WTC11 (cell line): Measurements from ENCODE around the gene RHOJ.

Experiments used
- CBFB ChIP-seq: sonication (generic); formaldehyde crosslinking; IDR thresholded peaks from 2 replicates; pipeline ENCODE4 v1.8.1; 2022; ENCODE audit warnings: mild to moderate bottlenecking, low read depth, missing genetic modification reagents
- KAT7 ChIP-seq: sonication (generic); formaldehyde crosslinking; IDR thresholded peaks from 2 replicates; pipeline ENCODE4 v1.8.1; 2023; ENCODE audit warnings: missing genetic modification reagents, mild to moderate bottlenecking, borderline replicate concordance
- NR1H2 ChIP-seq: sonication (generic); formaldehyde crosslinking; IDR thresholded peaks from 2 replicates; pipeline ENCODE4 v1.9.0; 2021; ENCODE audit warnings: mild to moderate bottlenecking, moderate library complexity, missing genetic modification reagents
- TEAD4 ChIP-seq: sonication (generic); formaldehyde crosslinking; IDR thresholded peaks from 2 replicates; pipeline ENCODE4 v1.8.0; 2022; ENCODE audit warnings: mild to moderate bottlenecking, missing genetic modification reagents
- TP53 ChIP-seq: sonication (generic); formaldehyde crosslinking; IDR thresholded peaks from 2 replicates; pipeline ENCODE4 v1.8.1; 2023; ENCODE audit warnings: mild to moderate bottlenecking, missing genetic modification reagents
- ZNF263 ChIP-seq: sonication (generic); formaldehyde crosslinking; IDR thresholded peaks from 2 replicates; pipeline ENCODE4 v1.8.1; 2022; ENCODE audit warnings: low read depth, mild to moderate bottlenecking, moderate library complexity, missing genetic modification reagents
- TF ChIP-seq, protein P1 (sequence below): fragments of 200-600 bp; IDR thresholded peaks from 2 replicates; pipeline ENCODE4 v1.8.0; 2022; ENCODE audit warnings: antibody characterized with exemption
- TF ChIP-seq, protein P2 (sequence below): sonication (generic); formaldehyde crosslinking; IDR thresholded peaks from 2 replicates; pipeline ENCODE4 v1.8.1; 2023; ENCODE audit warnings: mild to moderate bottlenecking, missing genetic modification reagents, moderate library complexity
- TF ChIP-seq, protein P3 (sequence below): sonication (generic); formaldehyde crosslinking; IDR thresholded peaks from 2 replicates; pipeline ENCODE4 v1.8.0; 2022; ENCODE audit warnings: mild to moderate bottlenecking, missing genetic modification reagents
- TF ChIP-seq, protein P4 (sequence below): sonication (generic); formaldehyde crosslinking; IDR thresholded peaks from 2 replicates; pipeline ENCODE4 v1.8.1; 2023; ENCODE audit warnings: mild to moderate bottlenecking, moderate library complexity, missing genetic modification reagents
- TF ChIP-seq, protein P5 (sequence below): sonication (generic); formaldehyde crosslinking; IDR thresholded peaks from 2 replicates; pipeline ENCODE4 v1.8.1; 2023; ENCODE audit warnings: mild to moderate bottlenecking, missing genetic modification reagents, moderate library complexity
- TF ChIP-seq, protein P6 (sequence below): sonication (generic); formaldehyde crosslinking; conservative IDR thresholded peaks from 2 replicates; pipeline ENCODE4 v1.8.1; 2022; ENCODE audit warnings: mild to moderate bottlenecking, missing genetic modification reagents
- TF ChIP-seq, protein P7 (sequence below): sonication (generic); formaldehyde crosslinking; IDR thresholded peaks from 2 replicates; pipeline ENCODE4 v1.8.0; 2022; ENCODE audit warnings: mild to moderate bottlenecking, missing genetic modification reagents

DNA sequence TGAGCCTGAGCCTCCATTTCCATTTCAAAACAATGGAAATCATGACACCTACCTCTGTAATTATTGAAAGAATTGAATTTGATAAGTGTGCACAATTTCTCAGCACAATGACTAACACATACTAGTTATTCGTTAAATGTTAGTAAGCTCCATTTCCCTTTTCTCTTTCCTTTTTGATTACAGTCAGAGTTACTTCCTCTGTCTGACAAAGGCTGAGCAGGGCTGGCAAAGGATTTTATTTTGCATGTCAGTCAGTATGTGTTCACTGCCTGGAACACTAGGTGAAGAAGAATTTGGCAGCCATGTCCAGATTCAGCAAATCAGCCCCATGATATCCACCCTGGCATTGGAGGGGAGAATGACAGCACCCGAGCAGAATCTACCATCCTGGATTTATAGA lies 12.2 kb upstream of the RHOJ start:
- TF ChIP-seq, protein P1, sequence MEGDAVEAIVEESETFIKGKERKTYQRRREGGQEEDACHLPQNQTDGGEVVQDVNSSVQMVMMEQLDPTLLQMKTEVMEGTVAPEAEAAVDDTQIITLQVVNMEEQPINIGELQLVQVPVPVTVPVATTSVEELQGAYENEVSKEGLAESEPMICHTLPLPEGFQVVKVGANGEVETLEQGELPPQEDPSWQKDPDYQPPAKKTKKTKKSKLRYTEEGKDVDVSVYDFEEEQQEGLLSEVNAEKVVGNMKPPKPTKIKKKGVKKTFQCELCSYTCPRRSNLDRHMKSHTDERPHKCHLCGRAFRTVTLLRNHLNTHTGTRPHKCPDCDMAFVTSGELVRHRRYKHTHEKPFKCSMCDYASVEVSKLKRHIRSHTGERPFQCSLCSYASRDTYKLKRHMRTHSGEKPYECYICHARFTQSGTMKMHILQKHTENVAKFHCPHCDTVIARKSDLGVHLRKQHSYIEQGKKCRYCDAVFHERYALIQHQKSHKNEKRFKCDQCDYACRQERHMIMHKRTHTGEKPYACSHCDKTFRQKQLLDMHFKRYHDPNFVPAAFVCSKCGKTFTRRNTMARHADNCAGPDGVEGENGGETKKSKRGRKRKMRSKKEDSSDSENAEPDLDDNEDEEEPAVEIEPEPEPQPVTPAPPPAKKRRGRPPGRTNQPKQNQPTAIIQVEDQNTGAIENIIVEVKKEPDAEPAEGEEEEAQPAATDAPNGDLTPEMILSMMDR = no peak
- TF ChIP-seq, protein P2, sequence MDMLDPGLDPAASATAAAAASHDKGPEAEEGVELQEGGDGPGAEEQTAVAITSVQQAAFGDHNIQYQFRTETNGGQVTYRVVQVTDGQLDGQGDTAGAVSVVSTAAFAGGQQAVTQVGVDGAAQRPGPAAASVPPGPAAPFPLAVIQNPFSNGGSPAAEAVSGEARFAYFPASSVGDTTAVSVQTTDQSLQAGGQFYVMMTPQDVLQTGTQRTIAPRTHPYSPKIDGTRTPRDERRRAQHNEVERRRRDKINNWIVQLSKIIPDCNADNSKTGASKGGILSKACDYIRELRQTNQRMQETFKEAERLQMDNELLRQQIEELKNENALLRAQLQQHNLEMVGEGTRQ (CRISPR knock-in tag) = no peak
- TF ChIP-seq KAT7 (CRISPR knock-in tag) (no peak), TP53 (CRISPR knock-in tag) (no peak), ZNF263 (CRISPR knock-in tag) (no peak), TEAD4 (no peak), CBFB (no peak), NR1H2 (CRISPR knock-in tag) (no peak)
- TF ChIP-seq, protein P3, sequence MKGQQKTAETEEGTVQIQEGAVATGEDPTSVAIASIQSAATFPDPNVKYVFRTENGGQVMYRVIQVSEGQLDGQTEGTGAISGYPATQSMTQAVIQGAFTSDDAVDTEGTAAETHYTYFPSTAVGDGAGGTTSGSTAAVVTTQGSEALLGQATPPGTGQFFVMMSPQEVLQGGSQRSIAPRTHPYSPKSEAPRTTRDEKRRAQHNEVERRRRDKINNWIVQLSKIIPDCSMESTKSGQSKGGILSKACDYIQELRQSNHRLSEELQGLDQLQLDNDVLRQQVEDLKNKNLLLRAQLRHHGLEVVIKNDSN (CRISPR knock-in tag) = no peak
- TF ChIP-seq, protein P4, sequence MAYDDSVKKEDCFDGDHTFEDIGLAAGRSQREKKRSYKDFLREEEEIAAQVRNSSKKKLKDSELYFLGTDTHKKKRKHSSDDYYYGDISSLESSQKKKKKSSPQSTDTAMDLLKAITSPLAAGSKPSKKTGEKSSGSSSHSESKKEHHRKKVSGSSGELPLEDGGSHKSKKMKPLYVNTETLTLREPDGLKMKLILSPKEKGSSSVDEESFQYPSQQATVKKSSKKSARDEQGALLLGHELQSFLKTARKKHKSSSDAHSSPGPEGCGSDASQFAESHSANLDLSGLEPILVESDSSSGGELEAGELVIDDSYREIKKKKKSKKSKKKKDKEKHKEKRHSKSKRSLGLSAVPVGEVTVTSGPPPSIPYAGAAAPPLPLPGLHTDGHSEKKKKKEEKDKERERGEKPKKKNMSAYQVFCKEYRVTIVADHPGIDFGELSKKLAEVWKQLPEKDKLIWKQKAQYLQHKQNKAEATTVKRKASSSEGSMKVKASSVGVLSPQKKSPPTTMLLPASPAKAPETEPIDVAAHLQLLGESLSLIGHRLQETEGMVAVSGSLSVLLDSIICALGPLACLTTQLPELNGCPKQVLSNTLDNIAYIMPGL = no peak
- TF ChIP-seq, protein P5, sequence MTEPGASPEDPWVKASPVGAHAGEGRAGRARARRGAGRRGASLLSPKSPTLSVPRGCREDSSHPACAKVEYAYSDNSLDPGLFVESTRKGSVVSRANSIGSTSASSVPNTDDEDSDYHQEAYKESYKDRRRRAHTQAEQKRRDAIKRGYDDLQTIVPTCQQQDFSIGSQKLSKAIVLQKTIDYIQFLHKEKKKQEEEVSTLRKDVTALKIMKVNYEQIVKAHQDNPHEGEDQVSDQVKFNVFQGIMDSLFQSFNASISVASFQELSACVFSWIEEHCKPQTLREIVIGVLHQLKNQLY (CRISPR knock-in tag) = no peak
- TF ChIP-seq, protein P6, sequence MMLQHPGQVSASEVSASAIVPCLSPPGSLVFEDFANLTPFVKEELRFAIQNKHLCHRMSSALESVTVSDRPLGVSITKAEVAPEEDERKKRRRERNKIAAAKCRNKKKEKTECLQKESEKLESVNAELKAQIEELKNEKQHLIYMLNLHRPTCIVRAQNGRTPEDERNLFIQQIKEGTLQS (CRISPR knock-in tag) = no peak
- TF ChIP-seq, protein P7, sequence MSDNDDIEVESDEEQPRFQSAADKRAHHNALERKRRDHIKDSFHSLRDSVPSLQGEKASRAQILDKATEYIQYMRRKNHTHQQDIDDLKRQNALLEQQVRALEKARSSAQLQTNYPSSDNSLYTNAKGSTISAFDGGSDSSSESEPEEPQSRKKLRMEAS = no peak
